Thyroid gland (tissue), 4 donors: ENCODE data around the gene SMG6.

Experiments
- POLR2A ChIP-seq, 2 donors: fragments of 450-650 bp; IDR thresholded peaks; one replicate each; pipeline ENCODE4 v1.6.1; 2017; ENCODE audit warnings: antibody characterized with exemption in 2 of 2, mild to moderate bottlenecking in 2 of 2, moderate library complexity in 1 of 2
- TF ChIP-seq, protein P1 (sequence below), 6 experiments: fragments of 200-600 bp in 3 of 6; fragments of 450-650 bp in 3 of 6; sonication (generic) in 3 of 6; IDR thresholded peaks; one replicate each; pipeline ENCODE4 v1.5.1; 2016 to 2019; ENCODE audit warnings: antibody characterized with exemption in 6 of 6, mild to moderate bottlenecking in 2 of 6, inconsistent platforms in 1 of 6, moderate library complexity in 1 of 6

DNA sequence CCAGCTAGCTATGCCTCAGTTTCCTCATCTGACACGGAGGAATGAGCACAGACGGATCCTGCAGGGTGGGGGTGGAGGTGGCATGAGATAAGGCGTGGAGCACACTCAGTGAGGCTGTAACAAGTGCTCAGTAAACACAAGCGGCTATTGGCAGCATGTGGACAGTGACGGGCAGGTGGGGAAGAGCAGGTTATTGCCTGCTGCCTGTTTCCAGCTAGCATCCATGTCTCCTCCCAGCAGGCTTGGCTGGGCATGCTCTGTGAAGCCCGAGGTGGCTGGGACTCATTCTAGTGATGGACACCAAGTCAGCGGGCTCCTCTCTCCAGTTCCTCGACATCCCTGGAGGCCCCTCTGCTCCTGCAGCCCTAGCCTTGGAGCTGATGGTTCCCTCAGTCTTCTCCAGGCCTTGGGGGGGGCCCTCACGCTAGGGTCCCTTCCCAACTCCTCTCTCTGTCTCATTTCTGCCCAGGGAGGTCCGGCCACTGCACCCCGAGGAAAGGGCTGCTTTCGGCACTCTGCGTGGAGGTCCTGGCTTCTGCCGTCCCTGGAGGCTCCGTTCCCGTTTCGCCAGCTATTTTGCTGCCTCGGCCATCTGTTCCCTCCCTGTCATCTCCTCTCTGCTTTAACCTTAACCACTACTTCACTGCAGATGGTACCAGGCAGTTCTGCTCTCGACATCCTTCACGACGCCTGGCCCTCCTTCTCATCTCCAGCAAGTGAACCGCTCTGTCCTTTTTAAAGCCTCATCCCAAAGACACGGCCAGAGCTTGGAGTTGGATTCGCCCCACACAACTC is 284.7 kb downstream of the SMG6 start:
- TF ChIP-seq, protein P1, sequence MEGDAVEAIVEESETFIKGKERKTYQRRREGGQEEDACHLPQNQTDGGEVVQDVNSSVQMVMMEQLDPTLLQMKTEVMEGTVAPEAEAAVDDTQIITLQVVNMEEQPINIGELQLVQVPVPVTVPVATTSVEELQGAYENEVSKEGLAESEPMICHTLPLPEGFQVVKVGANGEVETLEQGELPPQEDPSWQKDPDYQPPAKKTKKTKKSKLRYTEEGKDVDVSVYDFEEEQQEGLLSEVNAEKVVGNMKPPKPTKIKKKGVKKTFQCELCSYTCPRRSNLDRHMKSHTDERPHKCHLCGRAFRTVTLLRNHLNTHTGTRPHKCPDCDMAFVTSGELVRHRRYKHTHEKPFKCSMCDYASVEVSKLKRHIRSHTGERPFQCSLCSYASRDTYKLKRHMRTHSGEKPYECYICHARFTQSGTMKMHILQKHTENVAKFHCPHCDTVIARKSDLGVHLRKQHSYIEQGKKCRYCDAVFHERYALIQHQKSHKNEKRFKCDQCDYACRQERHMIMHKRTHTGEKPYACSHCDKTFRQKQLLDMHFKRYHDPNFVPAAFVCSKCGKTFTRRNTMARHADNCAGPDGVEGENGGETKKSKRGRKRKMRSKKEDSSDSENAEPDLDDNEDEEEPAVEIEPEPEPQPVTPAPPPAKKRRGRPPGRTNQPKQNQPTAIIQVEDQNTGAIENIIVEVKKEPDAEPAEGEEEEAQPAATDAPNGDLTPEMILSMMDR (IDR thresholded peaks at IDR 0.05), result no peak
- no peak for TF ChIP-seq POLR2A (IDR thresholded peaks at IDR 0.05)
